ENCODE results near the gene SKI. TPM values are rescaled to one million over a fixed set of nuclear protein-coding genes. Genes with fewer than 3 reads are reported as not detected.

The SKI gene
- total RNA-seq, 2 donors from 2014 or later: 26.6 to 43.8 TPM

DNA sequence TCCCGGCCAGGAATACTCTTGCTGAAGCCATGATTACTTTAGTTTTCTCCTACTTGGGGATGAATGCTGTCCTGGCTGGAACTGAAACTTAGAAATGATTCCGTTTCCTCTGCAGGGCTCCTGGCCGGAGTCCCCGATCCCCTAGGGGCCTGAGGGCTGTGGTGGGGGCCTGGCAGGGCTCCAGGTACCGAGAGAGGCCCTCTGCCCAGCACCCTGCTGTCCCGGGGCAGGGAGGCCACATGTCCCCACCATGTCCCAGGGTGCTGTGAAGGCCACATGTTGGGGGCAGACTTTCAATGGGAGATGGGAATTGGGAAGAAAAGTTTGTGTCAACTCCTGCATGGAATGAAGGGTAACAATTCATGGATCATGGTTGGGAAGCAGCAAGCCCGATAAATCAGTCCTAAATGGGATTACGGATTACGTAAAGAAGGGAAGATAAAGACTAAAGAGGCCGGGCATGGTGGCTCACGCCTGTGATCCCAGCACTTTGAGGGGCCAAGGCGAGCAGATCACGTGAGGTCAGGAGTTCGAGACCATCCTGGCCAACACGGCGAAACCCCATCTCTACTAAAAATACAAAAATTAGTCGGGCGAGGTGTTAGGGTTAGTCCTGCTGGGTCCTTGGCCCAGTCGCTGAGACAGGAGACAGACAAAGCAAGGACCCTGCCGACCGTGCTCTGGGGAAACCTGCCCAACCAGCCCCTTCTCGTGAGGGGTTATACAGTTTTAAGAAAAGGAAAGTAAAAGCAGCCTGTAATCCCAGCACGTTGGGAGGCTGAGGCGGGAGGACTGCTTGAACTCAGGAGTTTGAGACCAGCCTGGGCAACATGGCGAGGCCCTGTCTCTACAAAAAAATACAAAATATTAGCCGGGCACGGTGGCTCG, 125.7 kb downstream of the SKI start:
- Mint-ChIP-seq H3K9me3 (no peaks in the 10 kb centered on the region), H3K36me3 (no peaks in the 10 kb centered on the region), H3K27ac (no peak overlapping the region)
- no peak for DNase-seq (ENCODE audit: low spot score in 2 of 2)
- no peak for ATAC-seq

DNA sequence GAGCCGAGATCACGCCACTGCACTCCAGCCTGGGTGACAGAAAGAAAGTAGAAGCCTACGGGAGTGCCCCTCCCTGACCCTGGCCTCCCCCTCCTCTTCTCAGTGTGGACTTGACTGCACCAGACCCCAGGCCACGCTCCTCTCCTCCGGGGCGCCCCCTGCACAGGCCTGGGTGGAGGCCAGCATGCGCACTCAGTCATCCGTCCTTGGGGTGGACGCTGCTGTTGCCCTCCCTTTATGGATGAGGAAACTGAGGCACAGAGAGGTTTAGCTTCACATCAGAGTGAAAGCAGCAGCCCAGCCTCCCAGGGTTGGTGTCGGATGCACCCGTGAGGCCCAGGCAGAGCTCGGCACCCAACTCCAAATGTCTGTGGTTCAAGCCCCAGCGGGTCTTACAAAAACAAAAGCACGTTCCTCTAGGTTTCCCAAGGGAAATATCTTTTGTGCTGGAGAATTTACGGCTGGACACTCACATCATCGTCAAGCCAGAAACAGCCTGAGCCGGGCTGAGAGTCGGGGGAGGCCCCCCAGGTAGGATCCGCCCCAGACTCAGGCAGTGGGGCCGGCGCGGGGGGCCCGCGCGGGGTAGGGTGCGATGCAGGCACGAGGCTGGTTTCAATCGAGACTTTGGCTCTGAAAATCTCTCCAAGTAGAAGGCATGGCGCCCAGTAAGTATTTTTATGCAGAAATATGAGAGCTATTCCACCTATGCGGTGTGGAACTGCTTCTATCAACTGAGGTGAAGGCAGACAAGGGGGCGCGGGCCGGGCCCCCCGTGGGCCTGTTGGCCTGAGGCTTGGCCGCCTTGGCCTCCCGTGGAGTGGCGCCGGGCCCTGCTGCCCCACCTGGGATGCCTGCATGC, 126.6 kb downstream of the SKI start:
- no peak overlapping the region for H3K27ac Mint-ChIP-seq
- no peaks in the 10 kb centered on the region for H3K9me3 Mint-ChIP-seq
- ATAC-seq (no peak), DNase-seq (ENCODE audit: low spot score in 2 of 2) (no peak)
- H3K36me3 Mint-ChIP-seq: no peaks in the 10 kb centered on the region

GRCh38 chr1:2355373-2356261, 127.5 kb downstream of the SKI start:
- no peaks in the 10 kb centered on the region for H3K9me3 Mint-ChIP-seq
- no peaks in the 10 kb centered on the region for H3K36me3 Mint-ChIP-seq
- no peak for ATAC-seq
- H3K27ac Mint-ChIP-seq: no peak overlapping the region
- DNase-seq (ENCODE audit: low spot score in 2 of 2): no peak

DNA sequence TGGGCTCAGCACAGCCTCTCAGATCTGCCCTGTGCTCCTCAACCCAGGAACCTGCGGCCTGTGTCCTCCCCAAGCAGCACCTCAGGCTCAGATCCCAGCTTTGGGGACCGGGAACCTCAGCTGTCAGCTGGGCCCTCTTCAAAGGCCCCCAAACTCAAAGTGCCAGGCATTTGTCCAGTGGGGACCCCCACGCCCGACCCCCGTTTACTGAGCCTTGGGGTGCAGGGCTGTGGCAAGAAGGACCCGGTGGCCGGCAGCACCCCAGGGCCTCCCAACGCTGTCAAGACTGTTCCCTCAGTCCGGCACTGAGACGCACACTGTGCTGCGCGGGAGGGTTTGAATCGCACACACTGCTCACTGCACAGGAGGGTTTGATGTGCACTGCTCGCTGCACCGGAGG, 128.3 kb downstream of the SKI start:
- ATAC-seq (no peak), DNase-seq (ENCODE audit: low spot score in 2 of 2) (no peak)
- H3K27ac Mint-ChIP-seq: no peak overlapping the region
- H3K36me3 Mint-ChIP-seq: no peaks in the 10 kb centered on the region
- no peaks in the 10 kb centered on the region for H3K9me3 Mint-ChIP-seq

GRCh38 chr1:2356911-2357845, 129.1 kb downstream of the SKI start:
- ATAC-seq: no peak
- Mint-ChIP-seq H3K9me3 (peaks cover 1 to 2% of the 10 kb centered on the region in 2 donors), H3K36me3 (no peaks in the 10 kb centered on the region), H3K27ac (no peak overlapping the region)
- no peak for DNase-seq (ENCODE audit: low spot score in 2 of 2)

- H3K36me3 Mint-ChIP-seq: no peaks in the 10 kb centered on the region
- DNase-seq (ENCODE audit: low spot score in 2 of 2): no peak
- H3K9me3 Mint-ChIP-seq: peaks cover 3 to 10% of the 10 kb centered on the region in 2 donors
- no peak for ATAC-seq
- no peak overlapping the region for H3K27ac Mint-ChIP-seq
Measured at GRCh38 chr1:2358072-2358471, 130.0 kb downstream of the SKI start.

- no peak for ATAC-seq
- Mint-ChIP-seq H3K27ac (no peak overlapping the region), H3K36me3 (no peaks in the 10 kb centered on the region), H3K9me3 (peaks cover 5 to 10% of the 10 kb centered on the region in 2 donors)
- no peak for DNase-seq (ENCODE audit: low spot score in 2 of 2)
Measured at GRCh38 chr1:2358651-2359640, 130.8 kb downstream of the SKI start.

Other genes with a start within 250 kb of the SKI start
- gene CFAP74, start 224.5 kb upstream of the SKI start, total RNA-seq: not detected
- not detected for gene GABRD, start 209.0 kb upstream of the SKI start, total RNA-seq
- gene PRKCZ, start 177.9 kb upstream of the SKI start, total RNA-seq: 10 to 100 TPM; 11.8 to 22.4 TPM
- gene FAAP20, start 33.5 kb upstream of the SKI start, total RNA-seq: 10 to 100 TPM; 59.1 to 66.9 TPM
- gene MORN1, start 163.2 kb downstream of the SKI start, total RNA-seq: 1 to 10 TPM; 2.0 to 5.7 TPM
- gene RER1, start 163.5 kb downstream of the SKI start, total RNA-seq: 100 to 1,000 TPM; 102 to 135 TPM
- gene PEX10, start 184.2 kb downstream of the SKI start, total RNA-seq: 10 to 100 TPM in 1 of 2 donors, 1 to 10 TPM in 1; 4.7 to 17.0 TPM
- 1 to 10 TPM; 6.9 to 7.1 TPM for gene PLCH2, start 248.0 kb downstream of the SKI start, total RNA-seq